Thyroid gland (tissue), 4 donors: ENCODE measurements around the gene CD3G. TPM values are rescaled to one million over a fixed set of nuclear protein-coding genes. Genes with fewer than 3 reads are reported as not detected.

ENCODE experiments used
- DNase-seq, 2 donors: peaks; one replicate each; pipeline ENCODE4 v3.0.0-alpha.2; 2019
- H3K27ac ChIP-seq, 3 donors: fragments of 200-600 bp; sonication (generic); 1 replicate in 2 of 3; 2 replicates in 1 of 3; pipeline ENCODE4 v1.5.1; 2016 to 2019; ENCODE audit warnings: mild to moderate bottlenecking in 1 of 3, moderate library complexity in 1 of 3
- H3K27me3 ChIP-seq: fragments of 200-600 bp; sonication (generic); one replicate; pipeline ENCODE4 v1.5.1; 2019
- H3K36me3 ChIP-seq, 2 donors: fragments of 200-600 bp; sonication (generic); one replicate each; pipeline ENCODE4 v1.5.1; 2016 to 2019
- H3K4me1 ChIP-seq, 2 donors: fragments of 200-600 bp; sonication (generic); one replicate each; pipeline ENCODE4 v1.5.1; 2017 to 2019
- H3K4me3 ChIP-seq, 3 donors: fragments of 200-600 bp; sonication (generic); replicated peaks in 1 of 3; 1 replicate in 2 of 3; 2 replicates in 1 of 3; pipeline ENCODE4 v1.5.1; 2016; ENCODE audit warnings: mild to moderate bottlenecking in 1 of 3
- H3K9me3 ChIP-seq: fragments of 200-600 bp; sonication (generic); one replicate; pipeline ENCODE4 v1.5.1; 2017
- CTCF ChIP-seq, 6 experiments: fragments of 200-600 bp in 3 of 6; fragments of 450-650 bp in 3 of 6; sonication (generic) in 3 of 6; IDR thresholded peaks; one replicate each; pipeline ENCODE4 v1.5.1; 2016 to 2019; ENCODE audit warnings: antibody characterized with exemption in 6 of 6, mild to moderate bottlenecking in 2 of 6, inconsistent platforms in 1 of 6, moderate library complexity in 1 of 6
- POLR2A ChIP-seq, 2 donors: fragments of 450-650 bp; IDR thresholded peaks; one replicate each; pipeline ENCODE4 v1.6.1; 2017; ENCODE audit warnings: antibody characterized with exemption in 2 of 2, mild to moderate bottlenecking in 2 of 2, moderate library complexity in 1 of 2
- WGBS, 2 donors: methylation state at CpG; one replicate each; pipeline ENCODE4 v1.1.5; 2017; 5-methylcytosine and 5-hydroxymethylcytosine counted together
- intact Hi-C: fragments of 100-400 bp; cut with DNase I; formaldehyde crosslinking; loops from one replicate; pipeline ENCODE4 v1.15.1; 2023
- total RNA-seq, 4 donors: library from RNA; depleted of rRNA; stranded (reverse); fragments of >200 nt; gene quantifications; one replicate each; pipeline ENCODE4 v1.2.3, GENCODE V29; 2016

Gene CD3G
- total RNA-seq, 4 donors from 2014 or later, result 1.2 to 4.3 (median 1.9) TPM

- DNase-seq, result no peak
- no peaks in the 10 kb centered on the region for H3K4me1 ChIP-seq
- no peaks in the 10 kb centered on the region for H3K27me3 ChIP-seq
- no peak overlapping the region for H3K4me3 ChIP-seq
- H3K27ac ChIP-seq, result no peak overlapping the region
- no peaks in the 10 kb centered on the region for H3K9me3 ChIP-seq
- TF ChIP-seq CTCF (IDR thresholded peaks at IDR 0.05) (no peak), POLR2A (IDR thresholded peaks at IDR 0.05) (no peak)
- no peaks in the 10 kb centered on the region for H3K36me3 ChIP-seq
- 71 to 77% methylated on average over 5 of the region's 5 CpGs for WGBS, 2 donors
- intact Hi-C loops, result no loop called here
Measured at GRCh38 chr11:118339281-118339961, 4.7 kb upstream of the CD3G start.

- no peak overlapping the region for H3K4me3 ChIP-seq
- H3K27ac ChIP-seq, result no peak overlapping the region
- 73 to 81% methylated on average over 3 of the region's 3 CpGs for WGBS, 2 donors
- H3K9me3 ChIP-seq, result no peaks in the 10 kb centered on the region
- DNase-seq, result no peak
- no peaks in the 10 kb centered on the region for H3K36me3 ChIP-seq
- no peaks in the 10 kb centered on the region for H3K27me3 ChIP-seq
- H3K4me1 ChIP-seq, result no peaks in the 10 kb centered on the region
- TF ChIP-seq POLR2A (IDR thresholded peaks at IDR 0.05) (no peak), CTCF (IDR thresholded peaks at IDR 0.05) (no peak)
- intact Hi-C loops, result no loop called here
Measured at GRCh38 chr11:118340449-118340848, 3.7 kb upstream of the CD3G start.

GRCh38 chr11:118341261-118341660 lies 2.9 kb upstream of the CD3G start:
- Histone ChIP-seq H3K9me3 (no peaks in the 10 kb centered on the region), H3K27me3 (no peaks in the 10 kb centered on the region), H3K4me3 (no peak overlapping the region), H3K4me1 (no peaks in the 10 kb centered on the region), H3K27ac (no peak overlapping the region), H3K36me3 (no peaks in the 10 kb centered on the region)
- TF ChIP-seq POLR2A (IDR thresholded peaks at IDR 0.05) (no peak), CTCF (IDR thresholded peaks at IDR 0.05) (no peak)
- intact Hi-C loops, result no loop called here
- 81 to 98% methylated on average over 3 of the region's 3 CpGs for WGBS, 2 donors
- DNase-seq, result no peak

GRCh38 chr11:118341815-118342489 lies 2.2 kb upstream of the CD3G start:
- TF ChIP-seq POLR2A (IDR thresholded peaks at IDR 0.05) (no peak), CTCF (IDR thresholded peaks at IDR 0.05) (no peak)
- no peaks in the 10 kb centered on the region for H3K27me3 ChIP-seq
- WGBS, 2 donors, result 76 to 90% methylated on average over 5 of the region's 5 CpGs
- intact Hi-C loops, result no loop called here
- H3K9me3 ChIP-seq, result no peaks in the 10 kb centered on the region
- H3K4me3 ChIP-seq, result no peak overlapping the region
- H3K27ac ChIP-seq, result no peak overlapping the region
- DNase-seq, result no peak
- H3K4me1 ChIP-seq, result no peaks in the 10 kb centered on the region
- no peaks in the 10 kb centered on the region for H3K36me3 ChIP-seq

- TF ChIP-seq CTCF (IDR thresholded peaks at IDR 0.05) (no peak), POLR2A (IDR thresholded peaks at IDR 0.05) (no peak)
- H3K4me1 ChIP-seq, result no peaks in the 10 kb centered on the region
- no peak for DNase-seq
- intact Hi-C loops, result no loop called here
- WGBS, 2 donors, result 66 to 78% methylated on average over 13 of the region's 13 CpGs
- H3K36me3 ChIP-seq, result no peaks in the 10 kb centered on the region
- H3K27ac ChIP-seq, result no peak within 1 kb of the TSS
- no peak within 1 kb of the TSS for H3K4me3 ChIP-seq
- no peaks in the 10 kb centered on the region for H3K9me3 ChIP-seq
- H3K27me3 ChIP-seq, result no peaks in the 10 kb centered on the region
Measured at GRCh38 chr11:118342503-118343161, 1.5 kb upstream of the CD3G start, which contains the start of gene CD3D. CD3D (minus strand) TSS chr11:118342705; CDS start chr11:118342607, 98 bp downstream.
